Stimulated activated CD4-positive, alpha-beta T cell treated with anti-CD3 and anti-CD28 coated beads, Interleukin-2, amount 100 ng/mL, for 4 hours (primary cell): ENCODE measurements around the gene SPIN3.
"Not testable (repeated sequence)": the region's sequence is repeated elsewhere in the genome, so short reads cannot be mapped to it uniquely, and the experiment has no call there.

Source experiments
- DNase-seq: peaks from one replicate; pipeline ENCODE4 v3.0.0-alpha.2; 2020; ENCODE audit warnings: low read depth

Gene SPIN3

GRCh38 chrX:56995271-56995994 is at the start of gene SPIN3:
Gene SPIN3 (minus strand): TSS chrX:56995541. CDS start chrX:56994947, 594 bp downstream.
- peak; percentile 44 for DNase-seq

- no peak for DNase-seq
Measured at GRCh38 chrX:57044245-57044644, 48.9 kb upstream of the SPIN3 start.

GRCh38 chrX:57037265-57037664 is 41.9 kb upstream of the SPIN3 start:
- DNase-seq: not testable (repeated sequence)

- DNase-seq: no peak
Measured at GRCh38 chrX:56994375-56995270, 718 bp downstream of the SPIN3 start.

- DNase-seq: no peak
Measured at GRCh38 chrX:56987741-56988140, 7.6 kb downstream of the SPIN3 start.

- no peak for DNase-seq
Measured at GRCh38 chrX:56986138-56986537, 9.2 kb downstream of the SPIN3 start.

- peak; percentile 23 for DNase-seq
Measured at GRCh38 chrX:56978172-56978571, 17.2 kb downstream of the SPIN3 start.

- no peak for DNase-seq
Measured at GRCh38 chrX:56975611-56976010, 19.7 kb downstream of the SPIN3 start.

GRCh38 chrX:56974408-56974807 is 20.9 kb downstream of the SPIN3 start:
- DNase-seq: no peak

- no peak for DNase-seq
Measured at GRCh38 chrX:56969559-56969958, 25.8 kb downstream of the SPIN3 start.

- no peak for DNase-seq
Measured at GRCh38 chrX:56968980-56969379, 26.4 kb downstream of the SPIN3 start.

GRCh38 chrX:56963377-56963776 is 32.0 kb downstream of the SPIN3 start:
- DNase-seq: no peak

- DNase-seq: no peak
Measured at GRCh38 chrX:56947699-56948098, 47.6 kb downstream of the SPIN3 start.

GRCh38 chrX:56946201-56946600 is 49.1 kb downstream of the SPIN3 start:
- not testable (repeated sequence) for DNase-seq

- DNase-seq: not testable (repeated sequence)
Measured at GRCh38 chrX:56945226-56945625, 50.1 kb downstream of the SPIN3 start.

GRCh38 chrX:56943264-56943663 is 52.1 kb downstream of the SPIN3 start:
- DNase-seq: no peak
